Fibroblast of the aortic adventitia (primary cell): ENCODE data around the gene NUDT8. TPM values are rescaled to one million over a fixed set of nuclear protein-coding genes. Genes with fewer than 3 reads are reported as not detected.
A peak's percentile ranks its signal among the peaks of the same experiment; 100 is the strongest.

ENCODE experiments used
- DNase-seq: peaks from one replicate; pipeline ENCODE4 v3.0.0-alpha.2; 2010; ENCODE audit warnings: low read depth
- H3K4me3 ChIP-seq: 2 replicates; pipeline ENCODE4 v1.5.1; 2011; ENCODE audit warnings: low read depth, mild to moderate bottlenecking, control low read depth, low read length, moderate library complexity
- total RNA-seq: library from RNA; depleted of rRNA; stranded (reverse); fragments of >200 nt; gene quantifications from 2 replicates; pipeline ENCODE4 v1.2.3, GENCODE V29; 2012; ENCODE audit warnings: low replicate concordance
- TF ChIP-seq, protein P1 (sequence below): IDR thresholded peaks from 2 replicates; pipeline ENCODE4 v1.5.1; 2011; ENCODE audit warnings: mild to moderate bottlenecking, low read length, control low read depth, inconsistent platforms; ENCODE audit not compliant: insufficient read depth

Gene NUDT8
- total RNA-seq, 1 donor, result 8.4 TPM

- peak overlapping the region; percentile 48 for H3K4me3 ChIP-seq
- TF ChIP-seq, protein P1, sequence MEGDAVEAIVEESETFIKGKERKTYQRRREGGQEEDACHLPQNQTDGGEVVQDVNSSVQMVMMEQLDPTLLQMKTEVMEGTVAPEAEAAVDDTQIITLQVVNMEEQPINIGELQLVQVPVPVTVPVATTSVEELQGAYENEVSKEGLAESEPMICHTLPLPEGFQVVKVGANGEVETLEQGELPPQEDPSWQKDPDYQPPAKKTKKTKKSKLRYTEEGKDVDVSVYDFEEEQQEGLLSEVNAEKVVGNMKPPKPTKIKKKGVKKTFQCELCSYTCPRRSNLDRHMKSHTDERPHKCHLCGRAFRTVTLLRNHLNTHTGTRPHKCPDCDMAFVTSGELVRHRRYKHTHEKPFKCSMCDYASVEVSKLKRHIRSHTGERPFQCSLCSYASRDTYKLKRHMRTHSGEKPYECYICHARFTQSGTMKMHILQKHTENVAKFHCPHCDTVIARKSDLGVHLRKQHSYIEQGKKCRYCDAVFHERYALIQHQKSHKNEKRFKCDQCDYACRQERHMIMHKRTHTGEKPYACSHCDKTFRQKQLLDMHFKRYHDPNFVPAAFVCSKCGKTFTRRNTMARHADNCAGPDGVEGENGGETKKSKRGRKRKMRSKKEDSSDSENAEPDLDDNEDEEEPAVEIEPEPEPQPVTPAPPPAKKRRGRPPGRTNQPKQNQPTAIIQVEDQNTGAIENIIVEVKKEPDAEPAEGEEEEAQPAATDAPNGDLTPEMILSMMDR, result peak; percentile 80
- DNase-seq, result peak; percentile 31
Measured at GRCh38 chr11:67613960-67614715, 15.6 kb downstream of the NUDT8 start.

DNA sequence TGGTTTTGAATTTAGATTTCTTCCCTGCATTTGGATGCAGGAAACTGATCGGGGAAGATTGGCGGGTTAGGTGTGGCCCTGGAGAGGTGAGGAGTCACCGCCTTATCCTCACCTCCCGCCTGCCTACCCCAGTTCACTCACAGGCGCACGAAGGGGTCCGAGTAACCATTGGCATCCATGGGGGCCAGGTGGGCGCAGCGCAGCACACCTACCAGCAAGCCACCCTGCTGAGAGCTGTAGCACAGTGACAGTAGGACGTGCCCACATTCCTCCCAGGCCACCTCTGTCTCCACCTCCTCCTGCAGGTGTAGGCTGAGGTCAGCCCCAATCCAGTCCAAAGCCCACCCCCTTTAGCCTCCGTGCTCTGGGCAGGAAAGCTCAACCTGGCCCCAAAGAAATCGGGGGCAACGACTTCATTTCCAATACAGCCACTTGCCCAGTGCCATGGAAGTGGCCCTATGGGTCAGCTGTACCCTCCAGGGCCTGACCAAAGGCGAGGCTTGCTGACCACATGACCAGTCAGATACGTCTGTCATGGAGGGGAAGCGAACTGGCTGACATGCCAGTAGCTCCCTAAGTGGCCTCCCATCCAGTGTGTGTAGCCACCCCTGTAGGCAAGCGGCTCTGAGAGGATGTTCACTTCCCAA, 16.3 kb downstream of the NUDT8 start:
- no peak overlapping the region for H3K4me3 ChIP-seq
- DNase-seq, result no peak
- TF ChIP-seq, protein P1, result no peak

- H3K4me3 ChIP-seq, result no peak overlapping the region
- DNase-seq, result no peak
- TF ChIP-seq, protein P1, result no peak
Measured at GRCh38 chr11:67612751-67613150, 17.0 kb downstream of the NUDT8 start.

DNA sequence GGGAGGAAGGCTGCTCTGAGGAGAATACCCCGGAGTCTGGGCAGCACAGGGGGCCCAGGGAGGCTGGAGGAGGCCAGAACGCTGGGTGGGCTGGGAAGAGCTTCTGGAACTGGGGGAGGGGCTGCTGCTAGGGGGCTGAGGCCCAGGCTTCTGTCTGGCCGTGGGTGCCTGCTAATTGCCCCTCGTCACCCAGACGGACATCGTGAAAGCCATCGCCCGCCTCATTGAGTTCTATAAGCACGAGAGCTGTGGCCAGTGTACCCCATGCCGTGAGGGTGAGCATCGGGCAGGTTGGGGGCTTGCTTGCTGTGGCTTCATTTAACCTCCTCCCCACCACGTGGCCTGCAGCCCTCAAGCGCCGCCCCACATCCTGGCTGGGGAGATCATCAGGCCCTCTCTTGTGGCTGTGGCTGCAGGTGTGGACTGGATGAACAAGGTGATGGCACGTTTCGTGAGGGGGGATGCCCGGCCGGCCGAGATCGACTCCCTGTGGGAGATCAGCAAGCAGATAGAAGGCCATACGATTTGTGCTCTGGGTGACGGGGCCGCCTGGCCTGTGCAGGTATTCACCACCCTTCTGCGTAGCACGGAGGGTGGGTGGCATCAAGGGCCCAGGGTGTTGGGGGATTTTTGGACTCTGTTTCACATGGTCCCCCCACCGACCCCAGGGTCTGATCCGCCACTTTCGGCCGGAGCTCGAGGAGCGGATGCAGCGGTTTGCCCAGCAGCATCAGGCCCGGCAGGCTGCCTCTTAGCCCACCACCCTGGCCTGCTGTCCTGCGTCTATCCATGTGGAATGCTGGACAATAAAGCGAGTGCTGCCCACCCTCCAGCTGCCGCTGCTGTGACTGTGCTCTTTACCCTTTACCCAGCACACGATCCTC, 17.8 kb downstream of the NUDT8 start:
- no peak for DNase-seq
- TF ChIP-seq, protein P1, result no peak
- H3K4me3 ChIP-seq, result no peak overlapping the region

- H3K4me3 ChIP-seq, result no peak overlapping the region
- no peak for DNase-seq
- TF ChIP-seq, protein P1, result no peak
Measured at GRCh38 chr11:67611165-67611564, 18.6 kb downstream of the NUDT8 start.

DNA sequence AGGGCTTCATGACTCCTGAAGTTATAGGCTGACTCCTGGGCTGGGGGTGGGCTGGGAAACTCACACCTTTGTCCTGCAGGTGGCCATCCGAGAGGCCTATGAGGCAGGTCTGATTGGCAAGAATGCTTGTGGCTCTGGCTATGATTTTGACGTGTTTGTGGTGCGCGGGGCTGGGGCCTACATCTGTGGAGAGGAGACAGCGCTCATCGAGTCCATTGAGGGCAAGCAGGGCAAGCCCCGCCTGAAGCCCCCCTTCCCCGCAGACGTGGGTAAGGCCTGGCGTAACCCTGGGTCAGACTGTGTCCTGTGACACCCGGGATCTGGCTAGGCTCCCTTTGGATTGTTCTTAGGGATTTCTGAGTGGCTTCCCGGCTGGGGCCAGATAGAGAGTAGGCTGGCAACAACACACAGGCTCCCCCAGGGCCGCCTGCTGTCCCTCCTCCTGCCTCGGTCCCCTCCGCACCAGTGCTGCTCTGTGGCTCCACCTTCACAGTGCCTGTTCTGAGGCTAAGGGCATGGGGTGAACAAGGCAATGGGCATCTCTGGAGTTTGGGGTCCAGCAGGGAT, 19.4 kb downstream of the NUDT8 start:
- TF ChIP-seq, protein P1, result no peak
- DNase-seq, result no peak
- no peak overlapping the region for H3K4me3 ChIP-seq
